GM12872 (cell line): ENCODE measurements around the gene CTNNA1.

Source experiments
- CTCF ChIP-seq: IDR thresholded peaks from 3 replicates; pipeline ENCODE4 v1.5.1; 2011; ENCODE audit warnings: low read depth, mild to moderate bottlenecking, low read length, moderate library complexity; ENCODE audit not compliant: insufficient read depth

The CTNNA1 gene

GRCh38 chr5:138967791-138968448 is 214.7 kb downstream of the CTNNA1 start:
- TF ChIP-seq CTCF = no peak

- TF ChIP-seq CTCF = no peak
Measured at GRCh38 chr5:138968601-138969000, 215.4 kb downstream of the CTNNA1 start.

- TF ChIP-seq CTCF = no peak
Measured at GRCh38 chr5:138969323-138970002, 216.2 kb downstream of the CTNNA1 start.

- TF ChIP-seq CTCF = no peak
Measured at GRCh38 chr5:138972230-138972629, 219.0 kb downstream of the CTNNA1 start.

- no peak for TF ChIP-seq CTCF
Measured at GRCh38 chr5:138972836-138973235, 219.6 kb downstream of the CTNNA1 start.

- no peak for TF ChIP-seq CTCF
Measured at GRCh38 chr5:138974227-138975063, 221.2 kb downstream of the CTNNA1 start.
